Activated effector memory CD4-positive, alpha-beta T cell treated with Interleukin-2 at 50 U/mL for 16 hours (primary cell): Measurements from ENCODE around the gene CARMIL1.

Experiments
- DNase-seq: peaks from one replicate; pipeline ENCODE4 v3.0.0-alpha.2; 2020

The CARMIL1 gene

DNA sequence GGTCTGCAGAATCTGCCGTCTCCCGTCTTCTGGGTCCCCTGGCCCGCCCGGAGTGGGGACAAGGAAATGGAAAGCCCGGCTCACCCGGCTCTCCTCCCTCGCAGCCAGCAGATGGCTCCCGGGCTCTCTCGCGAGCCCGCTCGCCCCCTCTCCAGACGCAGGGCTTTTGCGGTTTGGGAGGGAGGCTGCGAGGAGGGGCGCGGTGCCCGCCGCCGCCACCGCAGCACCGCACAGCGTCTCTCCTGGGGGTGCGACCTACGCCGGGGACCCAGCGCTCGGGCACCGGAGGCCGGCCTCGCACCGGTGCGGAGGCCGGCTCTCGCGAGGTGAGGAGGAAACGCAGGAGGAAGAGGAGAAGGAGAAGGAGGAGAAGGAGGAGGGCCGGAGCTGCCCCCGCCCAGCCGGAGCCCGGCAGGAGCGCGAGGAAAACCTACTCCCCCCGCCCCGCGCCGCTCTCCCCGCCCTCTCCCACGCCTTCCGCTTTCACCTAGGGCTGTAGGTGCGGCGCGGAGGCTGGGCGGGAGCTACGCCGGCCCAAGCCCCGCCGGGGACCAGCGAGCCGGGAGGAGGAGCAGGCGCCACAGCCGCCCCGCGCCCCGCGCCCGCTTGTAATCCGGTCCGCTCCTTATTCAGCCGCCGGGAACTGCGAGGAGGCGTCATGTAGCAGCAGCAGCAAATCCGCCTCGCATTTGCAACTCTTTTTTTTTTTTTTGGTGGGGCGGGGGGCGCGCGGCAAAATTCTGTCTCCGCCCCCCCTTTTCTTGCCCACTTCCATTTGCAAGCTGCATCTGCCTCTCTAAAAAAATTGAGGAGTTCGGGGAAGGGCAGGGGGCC, at the start of gene CARMIL1:
TSS of gene CARMIL1 (plus strand) at position 461 of the 834 bp plus-strand sequence. CDS start 422 bp downstream, outside the sequence.
- peak; percentile 55 for DNase-seq

DNA sequence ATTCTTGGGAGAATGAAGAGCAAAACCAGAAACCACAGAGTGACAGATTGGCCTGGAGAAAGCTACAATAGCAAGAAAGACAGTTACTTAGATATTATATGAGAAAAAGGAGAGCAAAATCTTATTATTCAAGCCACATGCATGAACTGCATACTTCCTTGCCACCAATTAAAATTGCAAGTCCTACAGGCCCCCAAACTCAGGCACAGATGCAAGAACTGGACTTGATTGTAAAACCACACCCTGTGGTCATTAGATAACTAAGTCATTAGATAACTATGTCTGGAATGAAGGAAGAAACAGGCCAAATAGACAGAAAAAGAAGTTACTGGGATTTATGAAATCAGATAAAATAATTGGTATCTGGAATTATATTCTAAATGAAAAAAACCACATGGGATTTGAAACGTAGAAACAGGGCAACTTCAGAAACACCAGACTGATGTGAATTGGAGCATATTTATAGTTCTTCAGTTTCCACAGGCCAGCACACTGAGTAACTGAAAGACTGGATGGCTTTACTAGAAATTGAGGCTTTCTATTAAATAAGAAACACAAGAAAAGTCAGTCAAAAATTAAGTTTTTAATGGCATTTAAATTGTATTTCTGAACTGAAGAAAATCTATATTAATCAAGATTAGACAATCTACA, 49.4 kb upstream of the CARMIL1 start:
- DNase-seq, result no peak

DNA sequence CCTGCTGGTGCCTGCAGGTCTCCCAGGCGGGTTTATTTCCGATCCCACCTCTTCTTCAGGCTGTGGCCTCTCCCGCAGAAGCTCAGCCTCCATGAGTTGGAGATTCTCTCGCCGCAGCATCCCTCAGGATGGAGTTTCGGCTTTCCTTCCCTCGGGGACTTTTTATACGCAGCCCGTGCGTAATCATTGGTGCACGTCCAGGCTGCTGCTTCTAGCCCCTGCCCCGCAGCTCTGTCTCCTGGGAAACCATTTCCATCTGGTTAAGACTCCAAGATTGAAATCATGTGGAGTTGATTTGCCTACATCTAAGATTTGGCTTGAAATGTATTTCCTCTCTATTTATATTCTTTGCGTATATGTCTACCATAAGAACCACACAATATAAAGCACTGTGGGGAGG, 46.7 kb upstream of the CARMIL1 start:
- no peak for DNase-seq

DNA sequence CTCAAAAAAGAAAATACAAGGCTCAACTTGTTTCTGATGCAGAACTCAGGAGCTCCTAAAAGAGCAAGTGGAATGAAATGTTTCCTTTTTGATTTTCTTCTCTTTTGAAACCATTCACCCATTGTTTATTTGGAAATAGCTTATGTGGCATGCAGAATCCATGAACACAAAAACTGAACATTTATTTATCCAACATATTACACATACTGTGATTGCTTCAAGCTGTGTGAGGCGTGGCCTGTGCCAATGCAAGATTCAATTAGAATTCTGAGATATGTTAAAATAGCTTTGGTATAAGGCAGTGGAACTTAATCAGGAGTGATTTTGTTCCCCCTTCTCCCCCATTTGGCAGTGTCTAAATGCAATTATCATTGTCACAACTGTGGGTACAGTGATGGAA, 45.9 kb upstream of the CARMIL1 start:
- DNase-seq, result no peak

- no peak for DNase-seq
These were observed 41.6 kb upstream of the CARMIL1 start for GRCh38 chr6:25237579-25237978.

- no peak for DNase-seq
These were observed 40.1 kb upstream of the CARMIL1 start for GRCh38 chr6:25239059-25239458.

- DNase-seq, result no peak
These were observed 39.7 kb upstream of the CARMIL1 start for GRCh38 chr6:25239498-25239897.

DNA sequence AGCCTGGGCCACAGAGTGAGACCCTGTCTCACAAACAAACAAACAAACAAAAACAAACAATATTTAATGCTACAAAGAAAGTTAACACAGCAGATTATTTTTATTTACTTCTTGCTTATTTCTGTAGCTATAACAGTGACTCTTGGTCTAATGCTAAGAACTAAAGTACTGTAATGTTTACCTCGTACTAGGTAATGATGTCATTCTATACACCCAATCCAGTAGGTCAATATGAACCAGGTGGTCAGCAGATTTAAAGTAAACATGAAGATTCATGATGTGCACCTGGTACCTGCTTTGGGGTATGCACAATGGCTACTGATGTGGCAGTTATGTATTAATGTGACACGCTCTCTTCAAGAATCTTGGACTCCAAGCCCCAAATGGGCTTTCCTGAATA, 36.6 kb upstream of the CARMIL1 start:
- no peak for DNase-seq

DNA sequence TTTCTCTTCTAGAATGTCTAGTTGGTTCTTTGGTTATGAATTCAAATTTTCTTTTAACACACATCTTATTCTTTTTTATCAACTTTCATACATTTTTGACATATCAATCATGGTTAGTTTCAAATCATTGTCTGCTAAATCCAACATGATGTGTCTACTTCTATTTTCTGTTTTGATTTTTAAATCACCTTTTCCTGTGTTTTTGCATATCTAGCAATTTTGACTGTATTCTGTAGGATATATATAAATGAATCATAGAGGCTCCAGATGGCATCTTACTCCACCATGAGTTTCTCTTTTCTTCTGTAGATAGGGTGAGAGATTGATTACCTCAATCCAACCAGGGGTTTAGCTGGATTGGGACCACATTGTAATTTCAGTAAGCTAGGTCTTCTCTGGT, 34.3 kb upstream of the CARMIL1 start:
- no peak for DNase-seq

- DNase-seq, result no peak
These were observed 31.1 kb upstream of the CARMIL1 start for GRCh38 chr6:25248123-25248522.

- DNase-seq, result no peak
These were observed 30.0 kb upstream of the CARMIL1 start for GRCh38 chr6:25249133-25249532.

GRCh38 chr6:25250878-25251277, 28.3 kb upstream of the CARMIL1 start:
- no peak for DNase-seq

GRCh38 chr6:25251426-25251825, 27.7 kb upstream of the CARMIL1 start:
- DNase-seq, result no peak

- no peak for DNase-seq
These were observed 25.8 kb upstream of the CARMIL1 start for GRCh38 chr6:25253351-25253750.

- DNase-seq, result no peak
These were observed 24.5 kb upstream of the CARMIL1 start for GRCh38 chr6:25254671-25255070.

DNA sequence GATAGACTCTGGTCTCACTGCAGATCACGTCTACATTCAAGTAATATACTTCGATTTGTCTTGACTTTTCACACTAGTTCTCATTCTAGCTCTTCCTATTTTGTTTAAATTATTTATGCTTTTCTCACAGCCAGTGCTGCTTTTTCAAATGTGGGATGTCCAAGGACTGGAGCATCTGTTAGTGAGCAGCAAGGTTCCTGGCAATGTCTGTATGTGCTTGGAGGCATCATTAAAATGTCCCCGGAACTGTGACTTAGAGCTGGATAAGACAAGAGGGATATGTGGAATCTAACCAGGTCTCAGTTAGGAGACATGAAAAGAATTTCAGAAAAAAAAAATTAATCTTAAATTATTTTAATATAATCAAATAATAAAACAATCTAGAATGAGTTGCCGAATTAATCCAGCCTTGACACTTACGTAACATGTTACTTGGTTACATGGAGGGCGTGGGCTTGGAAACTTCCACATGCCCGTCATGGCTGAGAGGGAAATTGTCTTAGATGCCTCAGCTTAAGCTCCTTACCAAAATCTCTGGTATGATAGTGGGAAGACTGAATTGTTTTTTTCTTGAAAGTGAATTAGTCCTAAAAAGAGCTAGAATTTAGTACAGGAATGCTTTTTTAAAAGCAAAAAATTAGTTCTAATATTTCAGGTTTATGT, 21.4 kb upstream of the CARMIL1 start:
- no peak for DNase-seq

GRCh38 chr6:25259756-25260155, 19.4 kb upstream of the CARMIL1 start:
- DNase-seq, result no peak

DNA sequence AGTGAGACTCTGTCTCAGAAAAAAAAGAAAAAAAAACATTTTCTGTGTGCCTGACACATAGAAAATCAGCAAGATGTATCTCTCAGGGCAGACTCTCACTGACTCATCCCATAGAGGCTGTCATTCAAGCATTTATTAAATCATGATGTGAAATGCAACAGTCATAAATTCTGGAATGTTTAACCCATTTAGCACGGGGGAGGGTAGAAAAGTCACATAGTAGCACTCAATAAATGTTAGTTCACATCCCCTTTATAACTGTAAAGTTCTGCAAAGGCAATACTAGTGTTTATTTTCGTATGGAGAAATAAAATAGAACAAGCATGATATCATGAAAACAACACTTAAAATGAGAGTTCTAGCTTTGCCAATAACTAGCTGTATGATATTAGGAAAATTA, 15.5 kb upstream of the CARMIL1 start:
- no peak for DNase-seq

DNA sequence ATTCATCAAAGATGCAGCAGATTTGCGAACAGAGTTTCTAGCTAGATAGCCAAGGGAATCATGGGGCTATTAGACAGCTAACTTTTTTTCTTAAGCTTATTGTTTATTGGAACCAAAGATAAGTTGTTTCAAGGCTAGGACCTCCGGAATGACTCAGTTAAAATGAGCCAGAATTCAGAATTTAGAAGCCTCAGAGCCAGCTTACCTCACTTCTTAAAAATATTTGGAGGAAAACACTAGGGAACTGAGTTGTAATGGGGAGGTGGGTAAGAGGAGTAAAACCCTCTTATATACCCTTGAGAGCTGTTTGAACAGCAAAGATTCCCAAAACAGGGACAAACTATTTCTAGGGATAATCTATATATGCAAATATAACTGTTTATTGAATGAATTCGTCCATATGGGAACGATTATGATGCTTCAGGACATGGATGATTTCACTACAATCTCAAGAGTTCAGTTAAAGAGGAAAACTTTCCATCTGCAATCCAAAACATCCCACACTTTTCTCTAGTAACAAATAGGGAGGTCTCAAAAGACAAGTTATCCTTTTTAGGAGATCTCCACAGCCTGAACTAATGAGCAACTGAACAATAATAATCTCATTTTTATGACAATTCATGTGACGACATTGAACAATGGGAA, 12.6 kb upstream of the CARMIL1 start:
- DNase-seq, result no peak

DNA sequence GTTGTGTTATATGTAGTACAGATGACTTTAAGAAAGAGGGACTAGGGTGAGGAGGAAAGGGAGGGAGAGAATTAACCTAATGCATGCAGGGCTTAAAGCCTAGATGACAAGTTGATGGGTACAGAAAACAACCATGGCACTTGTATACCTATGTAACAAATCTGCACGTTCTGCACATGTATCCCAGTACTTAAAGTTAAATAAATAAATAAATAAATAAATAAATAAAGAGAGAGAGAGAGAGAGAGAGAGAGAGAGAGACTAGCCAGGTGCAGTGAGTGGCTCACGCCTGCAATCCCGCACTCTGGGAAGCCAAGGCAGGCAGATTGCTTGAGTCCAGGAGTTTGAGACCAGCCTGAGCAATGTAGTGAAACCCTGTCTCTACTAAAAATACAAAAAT, 11.5 kb upstream of the CARMIL1 start:
- no peak for DNase-seq

- DNase-seq, result no peak
These were observed 8.6 kb upstream of the CARMIL1 start for GRCh38 chr6:25270559-25270958.

DNA sequence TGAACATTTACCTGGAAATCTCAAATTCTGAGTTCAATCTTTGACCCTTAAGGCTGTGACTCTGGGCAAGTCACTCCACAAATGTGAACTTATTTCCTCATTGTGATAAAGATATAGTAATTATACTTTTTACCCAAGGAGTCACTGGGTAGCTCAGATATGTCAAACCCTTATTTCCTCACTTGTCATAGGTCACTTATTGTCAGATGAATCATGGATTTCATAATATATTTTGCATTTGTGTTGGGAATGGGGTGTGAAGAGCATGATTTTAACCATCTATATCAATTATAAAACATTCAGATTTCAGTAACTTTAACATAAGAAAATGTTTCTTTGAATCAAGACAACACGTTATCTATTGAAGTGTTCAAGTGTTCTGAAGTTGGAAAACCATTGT, 3.7 kb upstream of the CARMIL1 start:
- DNase-seq, result no peak

DNA sequence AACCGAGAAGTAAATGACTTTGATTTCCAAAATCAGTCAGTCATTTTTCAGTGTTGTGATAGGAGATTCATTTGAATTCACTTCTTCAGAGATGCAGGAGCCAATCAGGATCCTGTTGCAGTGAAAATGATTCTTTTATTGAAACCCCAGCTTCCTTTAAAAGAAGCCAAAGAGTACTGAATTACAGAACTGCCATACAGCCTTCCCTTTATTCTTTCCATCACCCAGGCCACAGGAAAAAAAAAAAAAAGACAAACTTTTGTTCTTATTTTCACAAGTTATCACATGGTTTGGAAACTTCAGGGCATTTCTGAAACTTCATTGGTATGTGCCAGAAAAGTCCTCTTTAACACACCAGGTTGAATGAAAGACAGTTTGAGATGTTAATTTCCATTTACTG, 1.8 kb upstream of the CARMIL1 start:
- no peak for DNase-seq

GRCh38 chr6:25277857-25278256, 1.3 kb upstream of the CARMIL1 start:
- DNase-seq, result no peak
